Spinal cord (tissue), 10 donors: ENCODE results near the gene TMEM63A. TPM values are rescaled to one million over a fixed set of nuclear protein-coding genes. Genes with fewer than 3 reads are reported as not detected.
A peak's percentile ranks its signal among the peaks of the same experiment; 100 is the strongest.
"Not testable (repeated sequence)": the region's sequence is repeated elsewhere in the genome, so short reads cannot be mapped to it uniquely, and the experiment has no call there.

Source experiments
- DNase-seq, 6 donors: peaks; one replicate each; pipeline versions ENCODE4 v3.0.0 to v3.0.0-alpha.2; 2013 to 2015; ENCODE audit warnings: low spot score in 6 of 6, low read depth in 4 of 6
- H3K27ac ChIP-seq: one replicate; pipeline ENCODE4 v1.5.1; 2013; ENCODE audit warnings: low read depth, low read length, control low read depth
- H3K27me3 ChIP-seq: one replicate; pipeline ENCODE4 v1.6.1; 2013; ENCODE audit warnings: low read length; ENCODE audit not compliant: control insufficient read depth, insufficient read depth
- H3K36me3 ChIP-seq: one replicate; pipeline ENCODE4 v1.6.1; 2013; ENCODE audit warnings: low read length; ENCODE audit not compliant: control insufficient read depth, insufficient read depth
- H3K4me1 ChIP-seq: one replicate; pipeline ENCODE4 v1.6.1; 2013; ENCODE audit warnings: low read length; ENCODE audit not compliant: control insufficient read depth, insufficient read depth
- H3K4me3 ChIP-seq: one replicate; pipeline ENCODE4 v1.5.1; 2013; ENCODE audit warnings: low read depth, low read length, control low read depth
- H3K9me3 ChIP-seq: one replicate; pipeline ENCODE4 v1.6.1; 2013; ENCODE audit warnings: low read length; ENCODE audit not compliant: control insufficient read depth, insufficient read depth
- WGBS: methylation state at CpG from one replicate; pipeline ENCODE4 v1.1.5; 2013; ENCODE audit warnings: missing lambda C conversion rate; ENCODE audit not compliant: insufficient coverage; 5-methylcytosine and 5-hydroxymethylcytosine counted together
- polyA plus RNA-seq, 2 donors: library from polyadenylated mRNA; unstranded; fragments of 120-200 nt; gene quantifications; one replicate each; pipeline ENCODE4 v1.2.1, GENCODE V29; 2013; ENCODE audit not compliant: insufficient read length in 2 of 2
- total RNA-seq, 2 donors: library from RNA; depleted of rRNA in 1 of 2; stranded (reverse); fragments of 120-200 nt in 1 of 2; fragments of >200 nt in 1 of 2; gene quantifications; one replicate each; pipeline versions ENCODE4 v1.2.3 to v1.2.4, GENCODE V29; 2013 to 2014
- donor health status: healthy.

TMEM63A gene
- total and polyA plus RNA-seq, 4 donors: 40.3 to 97.8 (median 73.3) TPM

GRCh38 chr1:225840223-225840610 is 42.0 kb downstream of the TMEM63A start:
- DNase-seq: no peak
- no CpG with 5 or more reads among the region's 1 CpG for WGBS
- no peak overlapping the region for H3K4me3 ChIP-seq
- no peaks in the 10 kb centered on the region for H3K27me3 ChIP-seq
- H3K4me1 ChIP-seq: peaks cover 3% of the 10 kb centered on the region
- peaks cover 49% of the 10 kb centered on the region for H3K36me3 ChIP-seq
- no peak overlapping the region for H3K27ac ChIP-seq
- no peaks in the 10 kb centered on the region for H3K9me3 ChIP-seq

DNA sequence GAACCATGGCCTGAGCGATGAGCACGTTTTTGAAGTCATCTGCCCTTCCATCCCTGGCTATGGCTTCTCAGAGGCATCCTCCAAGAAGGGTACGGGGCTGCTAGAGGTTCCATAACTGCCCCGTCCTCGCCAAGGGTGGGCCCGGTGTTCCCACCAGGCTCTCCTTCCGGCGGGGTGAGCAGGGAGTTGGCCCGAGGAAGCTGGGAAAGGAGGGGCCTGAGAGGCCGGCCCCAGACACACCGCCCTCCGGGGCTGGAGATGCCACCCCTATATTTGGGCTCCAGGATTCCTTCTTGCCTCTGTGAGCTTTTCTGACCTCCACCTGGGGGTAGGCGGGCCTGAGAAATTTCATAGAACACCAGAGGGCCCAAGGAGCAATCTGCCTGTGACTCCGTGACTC is 43.4 kb downstream of the TMEM63A start:
- no peak for DNase-seq
- Histone ChIP-seq H3K4me3 (no peak overlapping the region), H3K27me3 (no peaks in the 10 kb centered on the region), H3K9me3 (no peaks in the 10 kb centered on the region), H3K4me1 (peaks cover 13% of the 10 kb centered on the region), H3K27ac (no peak overlapping the region), H3K36me3 (peaks cover 39% of the 10 kb centered on the region)
- WGBS: 87% methylated on average over 14 of the region's 14 CpGs

- not testable (repeated sequence) for H3K27ac ChIP-seq, H3K9me3 ChIP-seq, DNase-seq, H3K4me3 ChIP-seq, H3K27me3 ChIP-seq
- peaks cover 42% of the 10 kb centered on the region for H3K36me3 ChIP-seq
- 93% methylated on average over 3 of the region's 4 CpGs for WGBS
- H3K4me1 ChIP-seq: peaks cover 13% of the 10 kb centered on the region
Measured at GRCh38 chr1:225836296-225836695, 45.9 kb downstream of the TMEM63A start.

GRCh38 chr1:225835856-225836255 is 46.3 kb downstream of the TMEM63A start:
- Histone ChIP-seq H3K4me3 (no peak overlapping the region), H3K27ac (no peak overlapping the region), H3K4me1 (peaks cover 13% of the 10 kb centered on the region), H3K36me3 (peaks cover 45% of the 10 kb centered on the region), H3K27me3 (no peaks in the 10 kb centered on the region), H3K9me3 (no peaks in the 10 kb centered on the region)
- peak in 1 of 6 donors; percentile 60 for DNase-seq
- 30% methylated on average over 3 of the region's 3 CpGs for WGBS

- 70% methylated on average over 5 of the region's 7 CpGs for WGBS
- Histone ChIP-seq H3K27me3 (no peaks in the 10 kb centered on the region), H3K4me3 (no peak overlapping the region), H3K27ac (peak overlapping the region; percentile 44), H3K36me3 (peaks cover 38% of the 10 kb centered on the region), H3K9me3 (no peaks in the 10 kb centered on the region), H3K4me1 (peaks cover 13% of the 10 kb centered on the region)
- DNase-seq: peak in 1 of 6 donors; percentile 88
Measured at GRCh38 chr1:225834417-225835329, 47.5 kb downstream of the TMEM63A start.

DNA sequence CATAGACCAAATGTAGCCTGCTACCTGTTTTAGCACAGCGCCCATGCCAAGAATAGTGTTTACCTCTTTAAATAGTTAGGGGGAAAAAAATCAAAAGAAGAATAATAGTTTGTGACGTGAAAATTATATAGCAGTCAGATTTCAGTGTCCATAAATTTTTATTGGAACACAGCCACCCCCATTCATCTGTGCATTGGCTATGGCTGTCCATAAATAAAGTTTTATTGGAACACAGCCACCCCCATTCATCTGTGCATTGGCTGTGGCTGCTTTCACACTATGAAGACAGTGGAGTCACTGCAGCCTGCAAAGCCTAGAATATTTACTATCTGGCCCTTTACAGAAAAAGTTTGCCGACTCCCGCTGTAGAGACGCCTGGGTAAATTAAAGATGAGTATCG is 51.3 kb downstream of the TMEM63A start:
- H3K4me1 ChIP-seq: peaks cover 13% of the 10 kb centered on the region
- no peaks in the 10 kb centered on the region for H3K9me3 ChIP-seq
- no peak overlapping the region for H3K27ac ChIP-seq
- no peak overlapping the region for H3K4me3 ChIP-seq
- H3K36me3 ChIP-seq: peaks cover 32% of the 10 kb centered on the region
- 100% methylated on average over 3 of the region's 6 CpGs for WGBS
- DNase-seq: peak in 1 of 6 donors; percentile 67
- no peaks in the 10 kb centered on the region for H3K27me3 ChIP-seq

- no peak for DNase-seq
- H3K4me3 ChIP-seq: no peak overlapping the region
- peaks cover 26% of the 10 kb centered on the region for H3K36me3 ChIP-seq
- 93% methylated on average over 12 of the region's 14 CpGs for WGBS
- no peaks in the 10 kb centered on the region for H3K9me3 ChIP-seq
- peaks cover 18% of the 10 kb centered on the region for H3K4me1 ChIP-seq
- no peak overlapping the region for H3K27ac ChIP-seq
- H3K27me3 ChIP-seq: no peaks in the 10 kb centered on the region
Measured at GRCh38 chr1:225828706-225829345, 53.4 kb downstream of the TMEM63A start.

DNA sequence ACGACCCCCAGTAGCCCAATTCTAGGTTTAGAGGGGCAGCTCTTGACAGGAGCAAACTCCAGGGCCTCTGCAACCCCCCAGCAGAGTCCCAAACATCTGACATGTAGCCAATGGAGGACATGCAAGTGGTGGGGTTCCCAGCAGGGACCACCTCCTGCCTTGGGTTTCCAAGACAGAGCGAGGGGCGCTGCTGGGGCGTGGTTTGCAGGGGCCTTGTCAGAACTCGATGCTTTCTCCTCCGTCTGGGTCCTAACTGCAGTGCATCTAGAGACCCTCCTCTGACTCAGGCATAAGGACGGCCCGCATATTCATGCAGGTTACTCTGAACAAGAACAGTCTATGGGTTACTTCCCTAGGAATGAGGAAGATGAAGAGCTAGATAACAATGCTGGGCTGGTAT is 55.1 kb downstream of the TMEM63A start:
- Histone ChIP-seq H3K4me3 (no peak overlapping the region), H3K27me3 (no peaks in the 10 kb centered on the region), H3K36me3 (peaks cover 22% of the 10 kb centered on the region), H3K9me3 (no peaks in the 10 kb centered on the region), H3K4me1 (peaks cover 21% of the 10 kb centered on the region), H3K27ac (no peak overlapping the region)
- 82% methylated on average over 8 of the region's 8 CpGs for WGBS
- DNase-seq: no peak

GRCh38 chr1:225825607-225826007 is 56.6 kb downstream of the TMEM63A start:
- Histone ChIP-seq H3K27me3 (no peaks in the 10 kb centered on the region), H3K27ac (no peak overlapping the region), H3K4me1 (peaks cover 21% of the 10 kb centered on the region), H3K36me3 (peaks cover 16% of the 10 kb centered on the region), H3K4me3 (no peak overlapping the region), H3K9me3 (no peaks in the 10 kb centered on the region)
- WGBS: 39% methylated on average over 3 of the region's 7 CpGs
- DNase-seq: no peak
